ENCODE measurements around the gene CD4. TPM values are rescaled to one million over a fixed set of nuclear protein-coding genes. Genes with fewer than 3 reads are reported as not detected.

CD4 gene
- total RNA-seq, 3 donors from 2014 or later = 8.9 to 16.5 (median 14.8) TPM

- H3K4me1 ChIP-seq (ENCODE audit: low read depth) = no peaks in the 10 kb centered on the region
- H3K9me3 ChIP-seq = no peaks in the 10 kb centered on the region
- DNase-seq (no peak), ATAC-seq (no peak)
- TF ChIP-seq CTCF (IDR thresholded peaks at IDR 0.05) = no peak
- intact Hi-C loops (cut with DNase I, micrococcal nuclease) = no loop called here
- H3K4me3 ChIP-seq = no peak overlapping the region
- H3K36me3 ChIP-seq (ENCODE audit: low read depth) = no peaks in the 10 kb centered on the region
Observed at GRCh38 chr12:6816598-6816997, 27.3 kb downstream of the CD4 start.

- no peak for DNase-seq
- no peak for TF ChIP-seq CTCF (IDR thresholded peaks at IDR 0.05)
Observed at GRCh38 chr12:6817098-6817497, 27.8 kb downstream of the CD4 start.

GRCh38 chr12:6817662-6818157 is 28.4 kb downstream of the CD4 start:
- no peak overlapping the region for H3K4me3 ChIP-seq
- ATAC-seq (no peak), DNase-seq (no peak)
- no peak for TF ChIP-seq CTCF (IDR thresholded peaks at IDR 0.05)
- H3K9me3 ChIP-seq = no peaks in the 10 kb centered on the region
- no peaks in the 10 kb centered on the region for H3K36me3 ChIP-seq (ENCODE audit: low read depth)
- no peaks in the 10 kb centered on the region for H3K4me1 ChIP-seq (ENCODE audit: low read depth)
- intact Hi-C loops (cut with DNase I, micrococcal nuclease) = no loop called here

More at GRCh38 chr12:6817098-6817497, 27.8 kb downstream of the CD4 start:
- no peaks in the 10 kb centered on the region for H3K36me3 ChIP-seq (ENCODE audit: low read depth)
- no peak for ATAC-seq
- no peak overlapping the region for H3K4me3 ChIP-seq
- intact Hi-C loops (cut with DNase I, micrococcal nuclease) = no loop called here
- no peaks in the 10 kb centered on the region for H3K9me3 ChIP-seq
- no peaks in the 10 kb centered on the region for H3K4me1 ChIP-seq (ENCODE audit: low read depth)

GRCh38 chr12:6818222-6818621 is 28.9 kb downstream of the CD4 start:
- Histone ChIP-seq H3K4me1 (ENCODE audit: low read depth) (no peaks in the 10 kb centered on the region), H3K4me3 (no peak overlapping the region), H3K9me3 (no peaks in the 10 kb centered on the region), H3K36me3 (ENCODE audit: low read depth) (no peaks in the 10 kb centered on the region)
- DNase-seq (no peak), ATAC-seq (no peak)
- TF ChIP-seq CTCF (IDR thresholded peaks at IDR 0.05) = no peak
- intact Hi-C loops (cut with DNase I, micrococcal nuclease) = no loop called here

- intact Hi-C loops (cut with DNase I, micrococcal nuclease) = no loop called here
- no peak overlapping the region for H3K4me3 ChIP-seq
- no peaks in the 10 kb centered on the region for H3K36me3 ChIP-seq (ENCODE audit: low read depth)
- no peak for TF ChIP-seq CTCF (IDR thresholded peaks at IDR 0.05)
- H3K9me3 ChIP-seq = no peaks in the 10 kb centered on the region
- no peak for ATAC-seq
- DNase-seq = no peak
- H3K4me1 ChIP-seq (ENCODE audit: low read depth) = no peaks in the 10 kb centered on the region
Observed at GRCh38 chr12:6818645-6819044, 29.3 kb downstream of the CD4 start.

All from mucosa of descending colon (tissue), 3 donors.